Stimulated activated CD4-positive, alpha-beta T cell treated with anti-CD3 and anti-CD28 coated beads, Interleukin-2, amount 100 ng/mL, for 4 hours (primary cell): ENCODE results near the gene CIB2.
"Not testable (repeated sequence)": the region's sequence is repeated elsewhere in the genome, so short reads cannot be mapped to it uniquely, and the experiment has no call there.

ENCODE experiments used
- DNase-seq: peaks from one replicate; pipeline ENCODE4 v3.0.0-alpha.2; 2020; ENCODE audit warnings: low read depth

The CIB2 gene

DNA sequence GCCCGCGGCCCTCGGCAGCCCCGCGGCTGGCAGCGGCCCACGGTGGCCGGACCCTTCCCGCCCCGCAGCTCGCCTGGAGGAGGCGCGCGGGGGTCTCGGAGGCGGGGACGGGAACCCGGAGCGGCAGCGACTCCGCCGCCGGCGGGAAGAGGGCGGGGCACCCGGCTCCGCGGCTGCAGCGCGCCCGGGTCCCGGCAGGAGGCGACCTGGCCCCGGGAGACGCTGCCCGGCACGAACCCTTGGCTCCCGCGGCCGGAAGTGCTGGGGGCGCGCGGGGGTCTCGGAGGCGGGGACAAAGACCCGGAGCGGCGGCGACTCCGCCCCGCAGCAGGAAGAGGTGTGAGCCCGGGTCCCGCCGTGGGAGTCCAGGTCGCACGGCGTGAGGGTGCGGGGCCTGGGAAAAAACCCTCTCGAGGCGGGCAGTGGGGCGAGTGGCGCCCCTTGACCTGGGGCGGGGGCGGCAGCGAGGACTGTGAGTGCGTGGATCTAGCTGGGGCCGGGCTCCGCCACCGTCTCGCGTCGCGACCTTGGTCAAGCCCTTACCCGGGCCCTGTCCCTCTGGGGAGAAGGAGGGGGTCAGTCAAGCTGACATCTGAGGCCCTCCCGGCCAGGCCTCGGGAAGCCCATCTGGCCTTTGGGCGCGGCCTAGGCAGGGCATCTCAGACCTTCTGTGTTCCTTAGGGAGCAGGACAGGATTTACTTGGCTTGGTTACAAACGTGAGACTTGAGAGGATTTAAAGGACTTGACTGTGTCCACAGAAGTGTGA is at the start of gene CIB2:
TSS of gene CIB2 (minus strand) at position 151 of the 767 bp plus-strand sequence. CDS start 230 bp downstream, outside the sequence.
- peak; percentile 60 for DNase-seq

DNA sequence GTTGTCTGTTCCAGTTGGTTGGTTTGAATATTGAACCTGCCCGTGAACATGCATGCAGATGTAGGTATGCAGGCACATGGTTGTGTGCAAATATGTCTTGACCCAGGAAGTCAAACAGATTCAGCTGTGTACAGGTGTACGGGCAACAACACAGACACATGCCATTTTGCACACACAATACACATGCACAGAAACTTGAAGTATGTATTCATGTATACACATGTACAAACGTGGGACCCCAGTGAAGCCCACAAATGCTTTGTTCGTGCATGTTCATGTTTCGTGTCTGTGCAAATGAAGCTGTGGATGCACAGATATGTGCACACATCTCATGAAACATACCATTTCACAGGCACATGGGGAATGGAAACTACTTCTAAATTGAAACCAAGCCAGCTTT is 48.7 kb upstream of the CIB2 start:
- DNase-seq: no peak

DNA sequence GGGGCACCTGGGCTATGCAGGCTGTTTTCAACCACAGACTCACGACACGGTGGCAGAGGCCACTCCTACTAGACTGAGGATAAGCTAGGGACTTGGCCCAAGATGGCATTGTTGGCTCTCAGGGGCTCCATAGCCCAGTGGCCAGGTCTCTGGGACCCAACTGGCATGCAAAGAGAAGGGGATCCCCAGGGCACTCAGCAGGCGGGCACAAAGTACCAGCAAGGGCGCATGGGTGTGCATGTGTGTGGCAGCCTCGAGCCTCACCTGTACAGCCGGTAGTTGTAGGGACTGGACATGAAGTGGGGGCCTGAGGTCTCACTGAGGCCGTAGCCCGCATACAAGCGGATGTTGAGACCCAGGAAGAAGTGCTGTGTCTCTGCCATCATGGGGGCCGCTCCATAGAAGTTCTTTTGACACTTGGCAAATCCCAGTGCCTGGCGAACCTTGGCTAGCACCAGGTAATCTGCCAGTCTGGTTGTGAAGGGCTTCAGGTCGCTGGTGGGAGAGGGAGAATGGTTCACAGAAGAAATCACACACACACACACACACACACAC is 48.1 kb upstream of the CIB2 start:
- DNase-seq: no peak

GRCh38 chr15:78178064-78178463 is 46.8 kb upstream of the CIB2 start:
- DNase-seq: no peak

- DNase-seq: no peak
These were observed 46.2 kb upstream of the CIB2 start for GRCh38 chr15:78177447-78177873.

GRCh38 chr15:78175330-78175729 is 44.1 kb upstream of the CIB2 start:
- DNase-seq: no peak

DNA sequence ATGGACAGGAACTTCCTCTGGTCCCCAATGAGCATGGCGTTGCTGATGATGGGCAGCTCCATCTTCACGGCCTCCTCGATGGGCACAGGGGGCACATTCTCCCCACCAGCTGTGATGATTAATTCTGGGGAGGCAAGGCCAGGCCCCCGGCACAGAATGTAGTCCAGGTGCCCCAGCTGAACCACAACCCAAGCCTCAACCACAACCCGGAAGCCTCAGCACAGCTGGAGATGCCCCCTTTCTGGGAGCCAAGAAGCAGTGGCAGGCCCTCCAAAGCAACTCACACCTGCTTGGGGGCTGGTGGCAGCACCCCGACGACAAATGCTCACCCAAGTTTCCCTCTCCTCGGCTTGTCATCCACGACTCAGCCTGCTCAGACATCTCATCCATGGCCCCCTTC is 43.2 kb upstream of the CIB2 start:
- no peak for DNase-seq

- no peak for DNase-seq
These were observed 40.7 kb upstream of the CIB2 start for GRCh38 chr15:78171864-78172472.

DNA sequence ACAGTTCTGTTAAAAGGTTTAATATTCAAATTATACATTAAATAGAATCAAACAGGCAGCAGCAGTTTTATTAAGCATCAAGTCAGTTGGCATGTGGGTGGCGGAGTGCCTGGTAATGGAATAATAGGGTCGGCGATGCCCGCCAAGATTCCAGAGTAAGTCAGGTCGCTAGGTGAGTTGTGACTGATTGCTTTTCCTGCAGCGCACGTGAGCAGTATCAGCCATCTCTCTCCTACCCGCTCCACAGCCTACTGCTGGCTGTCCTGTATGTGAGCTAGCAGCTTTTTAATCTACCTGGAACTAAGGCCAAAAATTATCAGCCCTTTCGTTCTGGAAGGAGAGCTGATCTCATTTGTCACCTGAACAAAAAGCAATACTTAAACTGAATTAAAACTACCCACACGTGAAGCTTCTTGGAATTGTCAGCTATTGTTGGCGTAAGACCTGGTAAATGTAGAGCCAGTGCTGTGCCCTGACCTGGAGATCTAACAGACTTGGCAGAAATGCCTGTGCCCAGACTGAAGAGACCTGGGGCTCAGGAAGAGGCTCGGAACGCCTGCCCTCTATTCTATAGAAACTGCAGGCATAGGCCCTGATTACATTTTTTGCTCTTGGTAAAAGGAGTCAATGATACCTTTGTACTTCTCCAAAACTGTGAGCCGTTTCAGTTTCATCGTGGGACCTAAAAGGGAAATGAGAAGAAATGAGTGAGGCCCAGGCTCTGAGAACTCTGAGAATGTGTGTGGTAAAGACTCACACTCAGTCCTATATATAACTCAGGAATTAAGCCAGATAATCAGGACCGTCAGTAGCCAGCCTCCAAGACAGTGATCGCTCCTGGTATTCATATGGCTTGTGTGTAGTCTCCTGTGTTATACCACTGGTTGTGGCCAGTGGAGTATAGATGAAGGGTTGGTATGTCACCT is 39.9 kb upstream of the CIB2 start:
- no peak for DNase-seq

GRCh38 chr15:78168608-78169007 is 37.4 kb upstream of the CIB2 start:
- DNase-seq: no peak

GRCh38 chr15:78167227-78167888 is 36.1 kb upstream of the CIB2 start:
- DNase-seq: no peak

DNA sequence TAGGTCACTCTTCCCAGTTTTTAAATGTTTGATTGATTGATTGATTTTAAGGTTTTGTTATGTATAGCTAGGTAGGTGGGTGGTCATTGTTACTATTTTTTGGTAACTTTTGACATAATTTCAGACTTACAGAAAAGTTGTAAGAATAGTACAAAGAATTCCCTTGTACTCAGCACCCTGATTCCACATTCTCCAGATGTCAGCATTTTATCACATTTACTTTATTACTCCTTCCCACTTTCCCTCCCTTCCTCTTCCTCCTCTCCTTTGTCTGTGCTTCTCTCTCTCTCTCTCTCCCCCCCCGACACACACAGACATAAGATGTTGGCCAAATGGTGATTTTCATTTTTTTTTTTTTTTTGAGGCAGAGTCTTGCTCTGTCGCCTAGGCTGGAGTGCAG is 32.8 kb upstream of the CIB2 start:
- no peak for DNase-seq

DNA sequence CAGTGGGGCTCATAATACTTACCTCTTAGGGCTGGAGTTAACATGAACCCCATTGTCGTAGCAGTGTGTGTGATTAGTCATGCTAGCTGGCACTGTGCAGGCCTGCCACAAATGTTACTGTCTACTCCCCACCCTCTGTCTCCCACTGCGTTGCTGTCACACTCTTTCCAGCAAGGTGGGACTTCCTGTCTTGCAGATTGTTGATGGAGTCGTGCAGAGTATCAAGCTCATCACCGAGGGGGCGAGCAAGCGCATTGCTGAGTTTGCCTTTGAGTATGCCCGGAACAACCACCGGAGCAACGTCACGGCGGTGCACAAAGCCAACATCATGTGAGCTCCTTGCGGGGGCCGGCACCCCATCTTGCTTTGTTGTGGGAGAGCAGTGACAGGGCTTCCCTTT is 30.8 kb upstream of the CIB2 start:
- DNase-seq: peak; percentile 20

- no peak for DNase-seq
These were observed 28.1 kb upstream of the CIB2 start for GRCh38 chr15:78159395-78159794.

GRCh38 chr15:78157203-78157602 is 26.0 kb upstream of the CIB2 start:
- DNase-seq: no peak

GRCh38 chr15:78156653-78157052 is 25.4 kb upstream of the CIB2 start:
- no peak for DNase-seq

GRCh38 chr15:78155355-78155939 is 24.2 kb upstream of the CIB2 start:
- no peak for DNase-seq

DNA sequence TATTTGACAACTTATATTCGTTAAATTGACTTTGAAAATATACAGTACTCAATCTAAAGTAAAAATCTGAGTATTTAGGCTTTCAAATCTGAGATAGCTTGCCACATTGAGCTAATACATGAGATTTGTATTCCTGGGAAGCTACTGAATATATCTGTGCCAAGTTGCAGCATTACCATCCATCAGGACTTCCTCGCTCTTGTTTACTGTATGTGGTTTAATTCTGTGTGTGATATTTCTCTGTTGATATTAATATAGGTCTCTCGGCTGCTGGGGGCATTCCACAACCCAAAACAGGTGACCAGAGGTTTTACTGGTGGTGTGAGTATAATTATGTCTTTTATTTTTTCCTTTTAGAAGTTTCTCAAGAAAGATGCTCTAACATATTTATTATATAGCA is 23.7 kb upstream of the CIB2 start:
- DNase-seq: no peak

- not testable (repeated sequence) for DNase-seq
These were observed 19.8 kb upstream of the CIB2 start for GRCh38 chr15:78151075-78151474.

- DNase-seq: no peak
These were observed 18.8 kb upstream of the CIB2 start for GRCh38 chr15:78149805-78150751.
